ENCODE data around the gene KCNF1. TPM values are rescaled to one million over a fixed set of nuclear protein-coding genes. Genes with fewer than 3 reads are reported as not detected.

Gene KCNF1
- total and polyA plus RNA-seq, 2 of the 8 experiments (the other 6 are each of a cell fraction or from before 2014, with no cell fraction given): 0.48 to 1.5 TPM

DNA sequence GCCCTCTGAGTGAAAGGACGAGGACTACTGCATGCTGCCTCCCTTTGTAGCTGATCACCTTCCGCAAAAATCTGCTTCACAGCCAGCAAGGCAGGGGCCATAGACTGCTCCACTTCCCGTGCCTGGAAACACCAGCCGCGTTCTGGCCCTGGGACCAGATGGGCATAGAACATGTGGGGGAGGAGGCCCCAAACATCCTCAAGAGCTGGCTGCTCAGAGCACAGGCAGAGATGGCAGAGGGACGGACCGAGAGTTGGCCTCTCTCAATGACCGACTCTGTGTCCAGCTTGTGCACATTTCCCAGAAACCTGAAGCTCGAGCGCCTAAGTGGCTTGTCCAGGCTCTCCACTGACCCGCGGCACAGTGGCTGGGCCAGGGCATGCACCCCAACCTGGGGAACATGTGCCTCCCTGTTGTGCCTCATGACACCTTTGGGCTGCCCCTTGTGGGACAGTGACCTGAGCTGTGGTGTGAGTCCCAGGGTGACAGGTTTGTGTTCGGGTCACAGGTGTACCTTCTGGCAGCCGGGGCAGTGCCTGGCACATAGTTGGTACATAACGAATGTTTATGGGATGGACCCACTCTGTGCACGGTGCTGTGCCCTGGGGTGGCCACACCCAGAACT, 9.1 kb downstream of the KCNF1 start:
- no peak overlapping the region for H3K9ac ChIP-seq (replicated peaks in 1 of 4; ENCODE audit: extremely low read depth in 1 of 4, low read depth in 3 of 4, low read length in 3 of 4)
- peaks cover 0 to 4% (median 1%) of the 10 kb centered on the region in 4 experiments; a peak in 2 of 7 replicates for H3K27me3 ChIP-seq (replicated peaks in 1 of 4; ENCODE audit: control insufficient read depth in 3 of 4, extremely low read depth in 1 of 4, insufficient read depth in 3 of 4, low read length in 3 of 4)
- FAIRE-seq: no peak

More for the DNA sequence above, 9.1 kb downstream of the KCNF1 start:
- no peak overlapping the region for H3K4me3 ChIP-seq (ENCODE audit: extremely low read depth in 1 of 4, insufficient read depth in 2 of 4, low read depth in 3 of 4, low read length in 4 of 4)
- no peak overlapping the region for H2BK120ac ChIP-seq (replicated peaks; ENCODE audit: low read depth, low read length)
- peak overlapping the region; percentile 81; the same call in 1 of the 2 replicates for H2BK15ac ChIP-seq (ENCODE audit: low read length)
- H3K79me2 ChIP-seq (ENCODE audit: control insufficient read depth in 1 of 2, insufficient read depth in 2 of 2, low read length in 2 of 2): no peaks in the 10 kb centered on the region
- no peak overlapping the region for H3K14ac ChIP-seq (ENCODE audit: insufficient read length)
- H2BK5ac ChIP-seq (ENCODE audit: low read depth, low read length): peak overlapping the region; percentile 88; the same call in 1 of the 2 replicates
- no peak for DNase-seq (ENCODE audit: low read depth in 1 of 2, low spot score in 2 of 2)
- 94% methylated on average over 16 of the region's 16 CpGs; no CpG with 5 or more reads in 1 of the 2 experiments for WGBS, 2 experiments (ENCODE audit: extremely low coverage in 1 of 2, insufficient coverage in 1 of 2, insufficient read length in 1 of 2, insufficient replicate concordance in 2 of 2, low coverage in 1 of 2, low lambda C conversion rate in 2 of 2, missing lambda C conversion rate in 1 of 2)
- peak overlapping the region; percentile 99 for H2BK20ac ChIP-seq (ENCODE audit: low read length)
- peak overlapping the region; percentile 88 for H3K4ac ChIP-seq (replicated peaks; ENCODE audit: insufficient read length, low read depth, low read length)
- no peak overlapping the region for H3K56ac ChIP-seq (replicated peaks; ENCODE audit: insufficient read length, low read depth, low read length)
- H3K9me3 ChIP-seq (ENCODE audit: insufficient read depth in 2 of 2, low read depth in 1 of 2, low read length in 1 of 2): no peaks in the 10 kb centered on the region
- H3K79me1 ChIP-seq (ENCODE audit: low read depth, low read length): no peaks in the 10 kb centered on the region
- H3K18ac ChIP-seq (ENCODE audit: extremely low read depth, low read length): no peak overlapping the region
- no peak overlapping the region for H3K4me2 ChIP-seq (ENCODE audit: insufficient read depth in 1 of 2, low read depth in 2 of 2, low read length in 2 of 2)
- H4K8ac ChIP-seq (ENCODE audit: extremely low read depth, insufficient read depth, low read length): no peak overlapping the region; the same call in 1 of the 2 replicates
- no peaks in the 10 kb centered on the region for H3K23me2 ChIP-seq (ENCODE audit: low read depth, low read length)
- no peaks in the 10 kb centered on the region for H4K20me1 ChIP-seq (replicated peaks in 1 of 2; ENCODE audit: control insufficient read depth in 1 of 2, insufficient read depth in 2 of 2, low read length in 2 of 2)
- H2BK12ac ChIP-seq (ENCODE audit: low read depth, low read length): peak overlapping the region; percentile 99; the same call in 1 of the 2 replicates
- H3K4me1 ChIP-seq (replicated peaks in 1 of 4; ENCODE audit: control insufficient read depth in 3 of 4, insufficient read depth in 4 of 4, low read length in 3 of 4): peaks cover 0 to 28% (median 15%) of the 10 kb centered on the region in 4 experiments; a peak in 6 of 7 replicates
- ChIA-PET CTCF (ENCODE audit: partially characterized antibody) (interaction anchor here (0.5 to 4.8 kb wide), 16 partner anchors 10 to 699 kb away, joined by 3 to 37 read pairs (median 4); partner anchors contain the start of gene KCNF1), POLR2A (ENCODE audit: partially characterized antibody) (interaction anchor here (0.8 to 2.1 kb wide), 4 partner anchors 8 to 12 kb away, joined by 3 to 4 read pairs (median 4); no protein-coding TSS in a partner anchor)
- H3K36me3 ChIP-seq (ENCODE audit: control insufficient read depth in 2 of 4, insufficient read depth in 4 of 4, low read length in 3 of 4): no peaks in the 10 kb centered on the region
- peak overlapping the region; percentile 84; the same call in 1 of the 2 replicates for H2AK5ac ChIP-seq (ENCODE audit: low read depth, low read length)
- no peak overlapping the region for H3K27ac ChIP-seq (ENCODE audit: low read depth, low read length)
- H2AFZ ChIP-seq (ENCODE audit: low read length): 0 out of 2 replicates have a peak overlapping the region, but pooled peaks have one; percentile 31
- H4K5ac ChIP-seq (ENCODE audit: insufficient read length, low read depth, low read length): no peak overlapping the region
- H4K91ac ChIP-seq (replicated peaks; ENCODE audit: insufficient read length, low read length): peak overlapping the region; percentile 77
- no peak for TF ChIP-seq SRF (IDR thresholded peaks at IDR 0.05; ENCODE audit: low read depth, low read length)
- TF ChIP-seq KDM5A (IDR thresholded peaks at IDR 0.05; ENCODE audit: low read length): no peak
- TF ChIP-seq TEAD4 (IDR thresholded peaks at IDR 0.05; ENCODE audit: low read depth, low read length): no peak
- no peak for TF ChIP-seq GABPA (IDR thresholded peaks at IDR 0.05; ENCODE audit: borderline replicate concordance, insufficient read depth, low read length)
- TF ChIP-seq KDM4A (IDR thresholded peaks at IDR 0.05; ENCODE audit: low read depth, low read length, severe bottlenecking): no peak
- no peak for TF ChIP-seq SP2 (IDR thresholded peaks at IDR 0.05; ENCODE audit: low read length)
- TF ChIP-seq JUND (IDR thresholded peaks at IDR 0.05; ENCODE audit: low read length): no peak
- TF ChIP-seq SUZ12 (IDR thresholded peaks at IDR 0.05; ENCODE audit: low read length): no peak
- TF ChIP-seq TAF1 (IDR thresholded peaks at IDR 0.05; ENCODE audit: low read depth, low read length): no peak
- H3K23ac ChIP-seq (ENCODE audit: insufficient read length): no peak overlapping the region
